ENCODE measurements around the gene PDSS2.

- no peak for TF ChIP-seq CTCF (IDR thresholded peaks at IDR 0.05; ENCODE audit: low read length)
- no peak for TF ChIP-seq EZH2 (IDR thresholded peaks at IDR 0.05; ENCODE audit: borderline replicate concordance, low read length)
These were observed 35.8 kb downstream of the PDSS2 start for GRCh38 chr6:107423474-107423990.

Data from OCI-LY1 (cell line).